22Rv1 (cell line): Measurements from ENCODE around the gene FOSB.

Source experiments
- H3K27ac ChIP-seq: fragments of 450-650 bp; 2 replicates; pipeline ENCODE4 v1.5.1; 2017
- CTCF ChIP-seq: fragments of 450-650 bp; IDR thresholded peaks from 2 replicates; pipeline ENCODE4 v1.5.1; 2017; ENCODE audit warnings: mild to moderate bottlenecking
- ZFX ChIP-seq: fragments of 450-650 bp; IDR thresholded peaks from 2 replicates; pipeline ENCODE4 v1.6.1; 2017; ENCODE audit warnings: antibody characterized with exemption, borderline replicate concordance

The FOSB gene

GRCh38 chr19:45464274-45464673 lies 3.5 kb upstream of the FOSB start:
- no peak overlapping the region for H3K27ac ChIP-seq
- TF ChIP-seq ZFX, result no peak
- TF ChIP-seq CTCF, result no peak

- H3K27ac ChIP-seq, result no peak overlapping the region
- no peak for TF ChIP-seq ZFX
- TF ChIP-seq CTCF, result no peak
Observed at GRCh38 chr19:45464852-45465441, 2.8 kb upstream of the FOSB start.

- 0 out of 2 replicates have a peak, but pooled peaks have one; percentile 13 for TF ChIP-seq CTCF
- TF ChIP-seq ZFX, result no peak
- H3K27ac ChIP-seq, result 0 out of 2 replicates have a peak overlapping the region, but pooled peaks have one; percentile 80
Observed at GRCh38 chr19:45467115-45467455, 711 bp upstream of the FOSB start.

GRCh38 chr19:45468159-45468651 lies 409 bp downstream of the FOSB start:
- TF ChIP-seq ZFX (no peak), CTCF (no peak)
- peak overlapping the region; percentile 80 for H3K27ac ChIP-seq

- no peak for TF ChIP-seq CTCF
- TF ChIP-seq ZFX, result no peak
- H3K27ac ChIP-seq, result peak overlapping the region; percentile 80
Observed at GRCh38 chr19:45468803-45469131, 971 bp downstream of the FOSB start.

GRCh38 chr19:45469132-45469944 lies 1.5 kb downstream of the FOSB start:
- TF ChIP-seq CTCF (no peak), ZFX (no peak)
- H3K27ac ChIP-seq, result peak overlapping the region; percentile 80

GRCh38 chr19:45469945-45470761 lies 2.4 kb downstream of the FOSB start:
- peak overlapping the region; percentile 80 for H3K27ac ChIP-seq
- no peak for TF ChIP-seq ZFX
- TF ChIP-seq CTCF, result no peak
